Kidney (tissue), 14 donors: ENCODE results near the gene COQ3. TPM values are rescaled to one million over a fixed set of nuclear protein-coding genes. Genes with fewer than 3 reads are reported as not detected.

Experiments
- DNase-seq, 5 donors: peaks; one replicate each; pipeline ENCODE4 v3.0.0-alpha.2; 2013 to 2020
- FAIRE-seq: peaks from 2 replicates; lab custom pipeline; 2012; peaks lifted over from hg19 to GRCh38; lab: Jason Lieb, UNC
- H3K27ac ChIP-seq, 2 donors: one replicate each; pipeline ENCODE4 v1.7.0; 2013; ENCODE audit warnings: low read depth in 2 of 2, low read length in 2 of 2, inconsistent platforms in 1 of 2
- H3K27me3 ChIP-seq: one replicate; pipeline ENCODE4 v1.7.1; 2013; ENCODE audit warnings: low read length, inconsistent platforms; ENCODE audit not compliant: control insufficient read depth, insufficient read depth
- H3K36me3 ChIP-seq, 3 donors: one replicate each; pipeline versions ENCODE4 v1.7.0 to v1.7.1; 2013; ENCODE audit warnings: low read length in 3 of 3, control low read depth in 1 of 3, inconsistent platforms in 1 of 3; ENCODE audit not compliant: insufficient read depth in 3 of 3, control insufficient read depth in 2 of 3
- H3K4me1 ChIP-seq, 3 donors: one replicate each; pipeline versions ENCODE4 v1.7.0 to v1.7.1; 2013; ENCODE audit warnings: low read length in 3 of 3, inconsistent platforms in 1 of 3, low read depth in 1 of 3; ENCODE audit not compliant: control insufficient read depth in 2 of 3, insufficient read depth in 2 of 3
- H3K4me3 ChIP-seq, 3 donors: one replicate each; pipeline versions ENCODE4 v1.7.0 to v1.8.1; 2013; ENCODE audit warnings: low read length in 3 of 3, control low read depth in 1 of 3, inconsistent platforms in 1 of 3
- H3K9ac ChIP-seq, 3 donors: one replicate each; pipeline versions ENCODE4 v1.7.0 to v1.7.1; 2013; ENCODE audit warnings: low read length in 3 of 3, control low read depth in 1 of 3, inconsistent platforms in 1 of 3
- H3K9me3 ChIP-seq, 3 donors: one replicate each; pipeline versions ENCODE4 v1.7.0 to v1.7.1; 2013; ENCODE audit warnings: low read length in 3 of 3, control low read depth in 1 of 3, inconsistent platforms in 1 of 3; ENCODE audit not compliant: control insufficient read depth in 2 of 3, insufficient read depth in 1 of 3
- intact Hi-C: fragments of 100-400 bp; cut with DNase I; formaldehyde crosslinking; loops from one replicate; pipeline ENCODE4 v1.11.1; 2022
- polyA plus RNA-seq: library from polyadenylated mRNA; stranded (reverse); fragments of 350-450 nt; fragmentation: Illumina TruSeq; extraction: RNeasy Lipid Tissue Mini Kit (QIAGEN cat#74804); gene quantifications from one replicate; pipeline ENCODE4 v1.2.3, GENCODE V29; 2014; ENCODE audit warnings: low read depth, low replicate concordance; ENCODE audit not compliant: insufficient read depth
- total RNA-seq: library from RNA; stranded (reverse); fragmentation: NEBNext Ultra II Directional; extraction: Animal tissue kit (Norgen Biotek cat#: 25700); gene quantifications from one replicate; pipeline ENCODE4 v1.2.1, GENCODE V29; 2021
- TF ChIP-seq, protein P1 (sequence below): IDR thresholded peaks from 3 replicates; pipeline ENCODE4 v1.5.1; 2012; ENCODE audit warnings: mild to moderate bottlenecking, moderate library complexity, borderline replicate concordance; ENCODE audit not compliant: insufficient read depth; ENCODE audit errors: extremely low read depth
- donor health status: control.
- donor health status: control.
- donor health status: control.
- donor health status: control.
- donor health status: control.
- donor health status: DM: yes; HTN: yes; CAD: no.
- donor health status: Normal renal cell carcinoma (clear cell type).

COQ3 gene
- total and polyA plus RNA-seq, 2 donors from 2014 or later, result 8.1 to 18.7 TPM

DNA sequence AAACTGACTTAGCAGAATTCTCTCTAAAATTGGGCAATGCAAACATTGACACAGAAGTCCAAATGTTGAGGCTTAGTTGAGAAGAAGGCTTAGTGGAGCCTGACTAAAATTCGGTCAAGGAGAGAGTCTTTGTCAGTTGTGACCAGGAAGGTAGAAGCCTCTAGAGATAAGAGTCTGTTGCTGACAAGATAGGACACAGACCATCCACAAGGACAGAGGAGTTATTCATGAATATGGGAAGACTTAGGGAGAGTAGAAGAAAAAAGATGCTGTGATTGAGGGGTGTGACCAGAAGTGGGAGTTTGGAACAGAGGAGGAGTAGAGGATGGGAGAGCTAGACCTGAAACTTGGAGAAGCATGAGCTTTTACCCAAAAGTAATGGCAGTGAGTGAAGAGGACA is 37.4 kb downstream of the COQ3 start:
- H3K4me1 ChIP-seq, result no peaks in the 10 kb centered on the region
- DNase-seq (no peak), FAIRE-seq (no peak)
- TF ChIP-seq, protein P1, sequence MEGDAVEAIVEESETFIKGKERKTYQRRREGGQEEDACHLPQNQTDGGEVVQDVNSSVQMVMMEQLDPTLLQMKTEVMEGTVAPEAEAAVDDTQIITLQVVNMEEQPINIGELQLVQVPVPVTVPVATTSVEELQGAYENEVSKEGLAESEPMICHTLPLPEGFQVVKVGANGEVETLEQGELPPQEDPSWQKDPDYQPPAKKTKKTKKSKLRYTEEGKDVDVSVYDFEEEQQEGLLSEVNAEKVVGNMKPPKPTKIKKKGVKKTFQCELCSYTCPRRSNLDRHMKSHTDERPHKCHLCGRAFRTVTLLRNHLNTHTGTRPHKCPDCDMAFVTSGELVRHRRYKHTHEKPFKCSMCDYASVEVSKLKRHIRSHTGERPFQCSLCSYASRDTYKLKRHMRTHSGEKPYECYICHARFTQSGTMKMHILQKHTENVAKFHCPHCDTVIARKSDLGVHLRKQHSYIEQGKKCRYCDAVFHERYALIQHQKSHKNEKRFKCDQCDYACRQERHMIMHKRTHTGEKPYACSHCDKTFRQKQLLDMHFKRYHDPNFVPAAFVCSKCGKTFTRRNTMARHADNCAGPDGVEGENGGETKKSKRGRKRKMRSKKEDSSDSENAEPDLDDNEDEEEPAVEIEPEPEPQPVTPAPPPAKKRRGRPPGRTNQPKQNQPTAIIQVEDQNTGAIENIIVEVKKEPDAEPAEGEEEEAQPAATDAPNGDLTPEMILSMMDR, result no peak
- no peak overlapping the region for H3K4me3 ChIP-seq
- no peaks in the 10 kb centered on the region for H3K9me3 ChIP-seq
- intact Hi-C loops, result no loop called here
- H3K36me3 ChIP-seq, result no peaks in the 10 kb centered on the region
- no peak overlapping the region for H3K27ac ChIP-seq
- no peak overlapping the region for H3K9ac ChIP-seq
- H3K27me3 ChIP-seq, result no peaks in the 10 kb centered on the region

DNA sequence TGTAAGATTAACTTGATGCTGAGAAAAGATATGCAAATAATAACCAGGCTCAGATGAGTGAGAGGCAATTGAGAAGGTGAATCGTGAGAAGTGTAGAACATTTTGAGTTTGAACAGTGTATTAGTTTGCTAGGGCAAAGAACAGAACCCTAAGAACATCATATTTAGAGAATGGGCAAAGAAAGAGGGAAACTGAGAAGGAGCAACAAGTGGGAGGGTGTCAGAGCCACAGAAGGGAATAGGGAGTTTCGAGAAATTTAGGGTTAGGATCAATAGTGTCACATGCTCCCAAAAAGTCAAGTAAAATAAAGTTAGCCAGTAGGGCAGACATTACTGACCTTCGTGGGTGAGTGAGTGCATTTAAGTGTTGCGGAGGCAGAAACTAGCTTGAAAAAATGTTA is 39.0 kb downstream of the COQ3 start:
- no peaks in the 10 kb centered on the region for H3K4me1 ChIP-seq
- no peak overlapping the region for H3K9ac ChIP-seq
- TF ChIP-seq, protein P1, result no peak
- H3K4me3 ChIP-seq, result no peak overlapping the region
- no peaks in the 10 kb centered on the region for H3K27me3 ChIP-seq
- FAIRE-seq (no peak), DNase-seq (no peak)
- no peak overlapping the region for H3K27ac ChIP-seq
- H3K36me3 ChIP-seq, result no peaks in the 10 kb centered on the region
- no peaks in the 10 kb centered on the region for H3K9me3 ChIP-seq
- intact Hi-C loops, result no loop called here

DNA sequence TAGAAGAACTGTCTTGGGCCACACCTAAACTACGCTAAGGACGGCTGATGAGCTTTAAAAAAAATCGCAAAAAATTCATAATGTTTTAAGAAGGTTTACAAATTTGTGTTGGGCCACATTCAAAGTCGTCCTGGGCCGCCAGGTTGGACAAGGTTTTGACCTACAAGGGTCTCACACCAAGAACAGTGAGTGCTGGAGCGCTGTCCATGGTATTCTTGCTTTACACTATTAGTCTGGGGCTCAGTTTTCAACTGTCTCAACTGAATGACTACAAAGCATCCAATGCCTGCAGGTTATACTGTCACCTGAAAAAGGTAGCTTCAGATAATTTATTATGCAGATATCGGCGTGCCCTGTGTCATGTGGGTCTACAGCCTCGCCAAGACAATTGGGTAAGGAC is 40.9 kb downstream of the COQ3 start:
- H3K27me3 ChIP-seq, result no peaks in the 10 kb centered on the region
- intact Hi-C loops, result no loop called here
- no peaks in the 10 kb centered on the region for H3K36me3 ChIP-seq
- no peaks in the 10 kb centered on the region for H3K9me3 ChIP-seq
- no peak overlapping the region for H3K9ac ChIP-seq
- FAIRE-seq, result no peak
- peak in 3 of 5 donors; percentile 25 to 72 (median 52) for DNase-seq
- TF ChIP-seq, protein P1, result no peak
- no peak overlapping the region for H3K27ac ChIP-seq
- no peak overlapping the region for H3K4me3 ChIP-seq
- H3K4me1 ChIP-seq, result no peaks in the 10 kb centered on the region

DNA sequence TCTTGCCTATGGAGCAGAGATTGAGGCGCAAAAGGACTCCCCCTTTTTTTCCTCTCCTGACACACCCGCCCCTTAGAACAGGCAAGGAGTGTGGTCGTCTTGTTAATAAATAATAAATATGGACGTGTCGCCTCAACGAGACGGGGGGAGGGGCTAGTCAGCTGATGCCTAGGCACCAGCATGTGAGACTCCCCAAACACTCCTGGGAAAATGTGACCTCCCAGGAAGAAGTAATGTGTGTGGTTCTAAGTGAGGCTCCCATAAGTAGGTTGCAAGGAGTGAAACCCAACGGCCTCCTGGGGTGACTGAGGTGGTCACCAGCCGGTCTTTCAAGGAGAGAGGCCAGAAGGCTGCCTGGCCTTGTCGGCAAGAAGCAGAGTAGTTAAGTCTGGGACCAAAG is 43.4 kb downstream of the COQ3 start:
- H3K36me3 ChIP-seq, result no peaks in the 10 kb centered on the region
- intact Hi-C loops, result no loop called here
- no peaks in the 10 kb centered on the region for H3K27me3 ChIP-seq
- no peaks in the 10 kb centered on the region for H3K9me3 ChIP-seq
- H3K27ac ChIP-seq, result no peak overlapping the region
- H3K9ac ChIP-seq, result no peak overlapping the region
- peak in 4 of 5 donors; percentile 26 to 56 (median 40) for DNase-seq
- H3K4me1 ChIP-seq, result no peaks in the 10 kb centered on the region
- H3K4me3 ChIP-seq, result peak overlapping the region in 1 of 3 donors; percentile 57
- TF ChIP-seq, protein P1, result no peak
- no peak for FAIRE-seq
